HepG2 (cell line): ENCODE results near the gene AHSG. TPM values are rescaled to one million over a fixed set of nuclear protein-coding genes. Genes with fewer than 3 reads are reported as not detected.

Experiments used
- ATAC-seq: fragments of 200-7000 bp; cut with Tn5 transposase; 3 replicates; pipeline ENCODE4 v1.9.1; 2020; ENCODE audit warnings: mild to moderate bottlenecking, moderate library complexity
- BruUV-seq: library from RNA; stranded (reverse); fragments of 400-500 nt; replicated peaks from 2 replicates; lab custom pipeline; 2021; lab: Mats Ljungman, UMichigan
- CTCF ChIA-PET: fragments of 300-600 bp; formaldehyde crosslinking; extraction: SDS; loops from one replicate; lab custom pipeline; 2021; ENCODE audit warnings: low total read pairs, inconsistent platforms, low intra/inter-chr PET ratio; lab: Yijun Ruan, JAX
- POLR2A ChIA-PET: fragments of 350-600 bp; sonication (Branson Sonifier 250); formaldehyde crosslinking; loops from one replicate; lab custom pipeline; 2020; ENCODE audit warnings: antibody characterized with exemption, inconsistent platforms; lab: Yijun Ruan, JAX
- DNase-seq: peaks from one replicate; pipeline ENCODE4 v3.0.0-alpha.2; 2015; ENCODE audit warnings: low spot score
- FAIRE-seq: peaks from 3 replicates; lab custom pipeline; 2011; peaks lifted over from hg19 to GRCh38; lab: Jason Lieb, UNC
- H2AFZ ChIP-seq: one replicate; pipeline ENCODE4 v1.6.1; 2011; ENCODE audit warnings: low read length, inconsistent platforms
- H3K27ac ChIP-seq: fragments of 300-600 bp; 3 replicates; pipeline ENCODE4 v1.8.0; 2011; ENCODE audit warnings: mixed run types, mild to moderate bottlenecking, mixed read lengths, low read length, inconsistent platforms; ENCODE audit not compliant: insufficient read depth; ENCODE audit errors: extremely low read length
- H3K27me3 ChIP-seq, 2 experiments: fragments of 200-600 bp in 1 of 2; 2 replicates in 1 of 2; 3 replicates in 1 of 2; pipeline versions ENCODE4 v1.6.0 to v1.8.0; 2011; ENCODE audit warnings: low read length in 2 of 2, mild to moderate bottlenecking in 2 of 2, moderate library complexity in 2 of 2, inconsistent platforms in 1 of 2; ENCODE audit not compliant: insufficient read depth in 2 of 2, control insufficient read depth in 1 of 2
- H3K36me3 ChIP-seq, 2 experiments: fragments of 200-600 bp in 1 of 2; replicated peaks in 1 of 2; 2 replicates in 1 of 2; 3 replicates in 1 of 2; pipeline versions ENCODE4 v1.5.1 to v1.8.0; 2011; ENCODE audit warnings: low read length in 2 of 2, inconsistent platforms in 1 of 2; ENCODE audit not compliant: insufficient read depth in 2 of 2, control insufficient read depth in 1 of 2
- H3K4me1 ChIP-seq: 2 replicates; pipeline ENCODE4 v1.5.1; 2012; ENCODE audit warnings: low read length, inconsistent platforms; ENCODE audit not compliant: insufficient read depth
- H3K4me2 ChIP-seq: 2 replicates; pipeline ENCODE4 v1.6.0; 2011; ENCODE audit warnings: low read depth, low read length, inconsistent platforms
- H3K4me3 ChIP-seq, 3 experiments: fragments of 200-600 bp in 1 of 3; sonication (generic), shearing (Covaris generic) in 1 of 3; replicated peaks in 1 of 3; 2 replicates each; pipeline ENCODE4 v1.5.1; 2011 to 2016; ENCODE audit warnings: low read length in 3 of 3, inconsistent platforms in 2 of 3, low read depth in 2 of 3, mild to moderate bottlenecking in 2 of 3, control low read depth in 1 of 3, mixed read lengths in 1 of 3; ENCODE audit not compliant: insufficient read depth in 1 of 3
- H3K79me2 ChIP-seq: one replicate; pipeline ENCODE4 v1.6.1; 2011; ENCODE audit warnings: low read length, inconsistent platforms; ENCODE audit not compliant: insufficient read depth
- H3K9ac ChIP-seq: 2 replicates; pipeline ENCODE4 v1.6.0; 2011; ENCODE audit warnings: mild to moderate bottlenecking, low read depth, low read length, inconsistent platforms; ENCODE audit not compliant: insufficient read depth
- H3K9me3 ChIP-seq: 2 replicates; pipeline ENCODE4 v1.5.1; 2012; ENCODE audit warnings: mild to moderate bottlenecking, low read length
- H4K20me1 ChIP-seq: 2 replicates; pipeline ENCODE4 v1.6.0; 2011; ENCODE audit warnings: inconsistent platforms, mild to moderate bottlenecking, low read length, moderate library complexity; ENCODE audit not compliant: insufficient read depth
- CHD4 ChIP-seq: fragments of 200-600 bp; sonication (generic); IDR thresholded peaks from 2 replicates; pipeline ENCODE4 v1.7.0; 2017; ENCODE audit warnings: mild to moderate bottlenecking, low read length, borderline replicate concordance
- ETV6 ChIP-seq: sonication (generic); formaldehyde crosslinking; conservative IDR thresholded peaks from 2 replicates; pipeline ENCODE4 v1.4.0; 2020; ENCODE audit warnings: missing genetic modification reagents
- FOXC1 ChIP-seq: sonication (generic); formaldehyde crosslinking; IDR thresholded peaks from 2 replicates; pipeline ENCODE4 v1.8.0; 2022; ENCODE audit warnings: mild to moderate bottlenecking, missing genetic modification reagents, borderline replicate concordance
- HMGA1 ChIP-seq: sonication (generic); formaldehyde crosslinking; conservative IDR thresholded peaks from 2 replicates; pipeline ENCODE4 v1.4.0; 2020; ENCODE audit warnings: missing genetic modification reagents
- KMT2A ChIP-seq: sonication (generic); formaldehyde crosslinking; IDR thresholded peaks from 2 replicates; pipeline ENCODE4 v1.4.0; 2020; ENCODE audit warnings: missing genetic modification reagents
- NPAS2 ChIP-seq: sonication (generic); formaldehyde crosslinking; IDR thresholded peaks from 2 replicates; pipeline ENCODE4 v1.8.0; 2022; ENCODE audit warnings: mild to moderate bottlenecking, missing genetic modification reagents, borderline replicate concordance
- PATZ1 ChIP-seq: sonication (generic); formaldehyde crosslinking; IDR thresholded peaks from 2 replicates; pipeline ENCODE4 v1.4.0; 2020; ENCODE audit warnings: missing genetic modification reagents
- POGZ ChIP-seq: sonication (generic); formaldehyde crosslinking; IDR thresholded peaks from 2 replicates; pipeline ENCODE4 v1.4.0; 2020; ENCODE audit warnings: mild to moderate bottlenecking, missing genetic modification reagents
- PRDM4 ChIP-seq: sonication (generic); formaldehyde crosslinking; IDR thresholded peaks from 2 replicates; pipeline ENCODE4 v1.9.0; 2021; ENCODE audit warnings: missing genetic modification reagents, borderline replicate concordance
- RAD21 ChIP-seq: fragments of 450-650 bp; formaldehyde crosslinking; IDR thresholded peaks from 2 replicates; pipeline ENCODE4 v1.5.0; 2020; ENCODE audit warnings: mild to moderate bottlenecking
- RARA ChIP-seq: IDR thresholded peaks from 2 replicates; pipeline ENCODE4 v1.6.1; 2016; ENCODE audit warnings: missing genetic modification reagents, missing compliant biosample characterization
- SATB2 ChIP-seq: sonication (generic); formaldehyde crosslinking; IDR thresholded peaks from 2 replicates; pipeline ENCODE4 v1.5.0; 2020; ENCODE audit warnings: missing genetic modification reagents
- SIX4 ChIP-seq: sonication (generic); formaldehyde crosslinking; IDR thresholded peaks from 2 replicates; pipeline ENCODE4 v1.4.0; 2020; ENCODE audit warnings: missing genetic modification reagents
- SP1 ChIP-seq, 2 experiments: fragments of 450-650 bp in 1 of 2; sonication (generic) in 1 of 2; formaldehyde crosslinking in 1 of 2; IDR thresholded peaks; 2 replicates each; pipeline versions ENCODE4 v1.4.0 to v1.6.1; 2016 to 2020; ENCODE audit warnings: missing genetic modification reagents in 1 of 2
- TARDBP ChIP-seq: sonication (generic); formaldehyde crosslinking; IDR thresholded peaks from 2 replicates; pipeline ENCODE4 v1.8.0; 2022; ENCODE audit warnings: mild to moderate bottlenecking, missing genetic modification reagents
- TRIM24 ChIP-seq: sonication (generic); formaldehyde crosslinking; IDR thresholded peaks from 2 replicates; pipeline ENCODE4 v1.8.0; 2022; ENCODE audit warnings: mild to moderate bottlenecking, missing genetic modification reagents
- ZMYM4 ChIP-seq: sonication (generic); formaldehyde crosslinking; IDR thresholded peaks from 2 replicates; pipeline ENCODE4 v1.8.1; 2023; ENCODE audit warnings: mild to moderate bottlenecking, missing genetic modification reagents
- ZNF333 ChIP-seq: sonication (generic); formaldehyde crosslinking; IDR thresholded peaks from 2 replicates; pipeline ENCODE4 v1.4.0; 2020; ENCODE audit warnings: mild to moderate bottlenecking, missing genetic modification reagents, borderline replicate concordance
- WGBS: methylation state at CpG from one replicate; pipeline ENCODE4 v1.1.6; 2017; ENCODE audit warnings: low lambda C conversion rate; 5-methylcytosine and 5-hydroxymethylcytosine counted together
- in situ Hi-C: cut with HindIII; loops from 2 replicates; pipeline ENCODE4 v1.10.0; 2017; ENCODE audit warnings: low pct_unique_long_range_greater_than_20kb; ENCODE audit not compliant: extremely low pct_ligation_motif_present
- intact Hi-C: fragments of 100-400 bp; cut with micrococcal nuclease; formaldehyde crosslinking; loops from one replicate; pipeline ENCODE4 v1.10.0; 2022; ENCODE audit not compliant: unreplicated experiment
- polyA plus RNA-seq, 8 experiments: library from polyadenylated mRNA; depleted of rRNA in 3 of 8; stranded (reverse) in 7 of 8; unstranded in 1 of 8; fragments of >200 nt; fragmentation: Illumina TruSeq in 4 of 8; extraction: Trizol in 4 of 8; gene quantifications; 2 replicates each; pipeline versions ENCODE4 v1.2.1 to v1.2.3, GENCODE V29; 2011 to 2016; ENCODE audit warnings: low read depth in 4 of 8, missing spikeins in 1 of 8, mixed read lengths in 1 of 8; ENCODE audit not compliant: insufficient read depth in 1 of 8
- total RNA-seq, 5 experiments: library from RNA; depleted of rRNA; stranded (reverse); fragments of >200 nt; fragmentation: Illumina TruSeq; extraction: Trizol; gene quantifications; 2 replicates each; pipeline ENCODE4 v1.2.3, GENCODE V29; 2016; ENCODE audit warnings: low read depth in 1 of 5
- TF ChIP-seq, protein P1 (sequence below): sonication (generic); formaldehyde crosslinking; IDR thresholded peaks from 2 replicates; pipeline ENCODE4 v1.5.1; 2020; ENCODE audit warnings: missing genetic modification reagents, mild to moderate bottlenecking, borderline replicate concordance

AHSG gene
- total and polyA plus RNA-seq, 2 of the 13 experiments (the other 11 are each of a cell fraction or from before 2014, with no cell fraction given) = 2,043 to 19,152 TPM

DNA sequence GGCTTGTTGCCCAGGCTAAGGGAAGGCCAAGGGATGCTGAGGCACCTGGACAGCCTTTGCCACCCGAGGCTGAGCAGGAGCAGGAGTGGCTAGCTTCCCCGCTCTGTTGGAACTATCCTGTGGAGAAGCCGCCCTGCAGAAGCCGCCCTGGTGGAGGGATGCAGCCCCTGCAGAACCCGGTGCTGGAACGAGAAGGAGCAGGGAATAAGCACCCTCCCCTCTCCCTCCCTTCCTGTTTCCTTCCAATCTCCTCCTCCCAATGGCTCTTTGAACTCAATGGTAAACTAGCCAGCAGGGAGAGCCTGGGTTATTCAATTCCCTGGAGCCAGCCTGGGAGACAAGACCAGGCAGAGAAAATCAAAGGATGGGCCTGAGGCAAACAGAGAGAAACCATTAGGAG is 41.1 kb downstream of the AHSG start:
- Histone ChIP-seq H3K27ac (no peak overlapping the region), H3K79me2 (no peaks in the 10 kb centered on the region), H3K27me3 (no peaks in the 10 kb centered on the region), H2AFZ (no peak overlapping the region), H3K9ac (no peak overlapping the region), H3K36me3 (no peaks in the 10 kb centered on the region), H3K4me1 (peaks cover 15% of the 10 kb centered on the region), H4K20me1 (no peaks in the 10 kb centered on the region), H3K4me2 (no peak overlapping the region), H3K4me3 (no peak overlapping the region), H3K9me3 (no peaks in the 10 kb centered on the region)
- in situ Hi-C loops (no loop called here), intact Hi-C loops (no loop called here)
- BruUV-seq = no TSS peak
- WGBS = 18% methylated on average over 5 of the region's 6 CpGs
- POLR2A ChIA-PET = interaction anchor here (1.0 to 1.9 kb wide), 4 partner anchors 12 to 129 kb away, joined by 3 to 5 read pairs (median 4); partner anchors contain the start of genes EIF4A2 and HRG
- CTCF ChIA-PET = no interaction called here
- DNase-seq (peak; percentile 60), FAIRE-seq (peak; percentile 87), ATAC-seq (peak; percentile 100)
- TF ChIP-seq, protein P1, sequence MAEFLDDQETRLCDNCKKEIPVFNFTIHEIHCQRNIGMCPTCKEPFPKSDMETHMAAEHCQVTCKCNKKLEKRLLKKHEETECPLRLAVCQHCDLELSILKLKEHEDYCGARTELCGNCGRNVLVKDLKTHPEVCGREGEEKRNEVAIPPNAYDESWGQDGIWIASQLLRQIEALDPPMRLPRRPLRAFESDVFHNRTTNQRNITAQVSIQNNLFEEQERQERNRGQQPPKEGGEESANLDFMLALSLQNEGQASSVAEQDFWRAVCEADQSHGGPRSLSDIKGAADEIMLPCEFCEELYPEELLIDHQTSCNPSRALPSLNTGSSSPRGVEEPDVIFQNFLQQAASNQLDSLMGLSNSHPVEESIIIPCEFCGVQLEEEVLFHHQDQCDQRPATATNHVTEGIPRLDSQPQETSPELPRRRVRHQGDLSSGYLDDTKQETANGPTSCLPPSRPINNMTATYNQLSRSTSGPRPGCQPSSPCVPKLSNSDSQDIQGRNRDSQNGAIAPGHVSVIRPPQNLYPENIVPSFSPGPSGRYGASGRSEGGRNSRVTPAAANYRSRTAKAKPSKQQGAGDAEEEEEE (CRISPR knock-in tag) = no peak
- TF ChIP-seq CHD4 (no peak), TRIM24 (CRISPR knock-in tag) (no peak), SP1 (IDR thresholded peaks at IDR 0.05) (no peak), SP1 (CRISPR knock-in tag; IDR thresholded peaks at IDR 0.05) (no peak), PRDM4 (CRISPR knock-in tag) (no peak), PATZ1 (CRISPR knock-in tag) (no peak), FOXC1 (CRISPR knock-in tag) (no peak), KMT2A (CRISPR knock-in tag) (no peak), ETV6 (CRISPR knock-in tag) (no peak), ZNF333 (CRISPR knock-in tag) (no peak), HMGA1 (CRISPR knock-in tag) (no peak), RARA (no peak), ZMYM4 (CRISPR knock-in tag) (0 out of 2 replicates have a peak, but pooled peaks have one; percentile 15), NPAS2 (CRISPR knock-in tag) (no peak), SIX4 (CRISPR knock-in tag) (no peak), POGZ (CRISPR knock-in tag) (no peak), SATB2 (CRISPR knock-in tag) (no peak), TARDBP (CRISPR knock-in tag) (no peak), RAD21 (CRISPR knock-in tag) (peak; percentile 34; the same call in 1 of the 2 replicates)
